SK-N-SH treated with all-trans-retinoic acid at 6 μM for 48 hours (cell line): ENCODE data around the gene C15orf39.

Experiments used
- ARNTL ChIP-seq: fragments of 450-650 bp; formaldehyde crosslinking; IDR thresholded peaks from 2 replicates; pipeline ENCODE4 v1.5.0; 2020; ENCODE audit warnings: low read depth, mild to moderate bottlenecking, moderate library complexity, borderline replicate concordance
- RARB ChIP-seq: fragments of 250-450 bp; sonication (Bioruptor Pico); IDR thresholded peaks from 2 replicates; pipeline ENCODE4 v1.8.0; 2021; ENCODE audit warnings: mild to moderate bottlenecking, moderate library complexity
- SNAI2 ChIP-seq: fragments of 250-450 bp; sonication (Bioruptor Pico); IDR thresholded peaks from 2 replicates; pipeline ENCODE4 v1.5.0; 2020; ENCODE audit warnings: mild to moderate bottlenecking, moderate library complexity
- TOX ChIP-seq: fragments of 250-450 bp; sonication (Bioruptor Pico); IDR thresholded peaks from 2 replicates; pipeline ENCODE4 v1.8.0; 2021; ENCODE audit warnings: mild to moderate bottlenecking, moderate library complexity, borderline replicate concordance
- ZFP3 ChIP-seq: fragments of 250-450 bp; sonication (Bioruptor Pico); IDR thresholded peaks from 2 replicates; pipeline ENCODE4 v1.5.0; 2020; ENCODE audit warnings: mild to moderate bottlenecking, moderate library complexity
- ZNF565 ChIP-seq: fragments of 450-650 bp; formaldehyde crosslinking; conservative IDR thresholded peaks from 2 replicates; pipeline ENCODE4 v1.5.0; 2020; ENCODE audit warnings: low read depth, mild to moderate bottlenecking, moderate library complexity
- ZNF8 ChIP-seq: fragments of 450-650 bp; formaldehyde crosslinking; IDR thresholded peaks from 2 replicates; pipeline ENCODE4 v1.5.0; 2020; ENCODE audit warnings: mild to moderate bottlenecking, moderate library complexity

GRCh38 chr15:75195766-75196241 lies 5.9 kb upstream of the C15orf39 start:
- TF ChIP-seq SNAI2 (CRISPR knock-in tag) = no peak
- no peak for TF ChIP-seq RARB (CRISPR knock-in tag)
- no peak for TF ChIP-seq ZFP3 (CRISPR knock-in tag)
- no peak for TF ChIP-seq ARNTL (CRISPR knock-in tag)
- TF ChIP-seq ZNF565 (CRISPR knock-in tag) = no peak
- TF ChIP-seq ZNF8 (CRISPR knock-in tag) = no peak
- TF ChIP-seq TOX (CRISPR knock-in tag) = no peak
